Lung (tissue), 12 donors: ENCODE data around the gene PA2G4. TPM values are rescaled to one million over a fixed set of nuclear protein-coding genes. Genes with fewer than 3 reads are reported as not detected.

Experiments
- ATAC-seq: fragments of 200-7000 bp; cut with Tn5 transposase; one replicate; pipeline ENCODE4 v1.9.1; 2020; ENCODE audit warnings: moderate number of reproducible peaks; ENCODE audit not compliant: insufficient read depth, low FRiP score
- DNase-seq, 3 donors: peaks; one replicate each; pipeline ENCODE4 v3.0.0-alpha.2; 2013 to 2017
- H3K27ac ChIP-seq, 2 donors: one replicate each; pipeline ENCODE4 v1.5.1; 2013; ENCODE audit warnings: mild to moderate bottlenecking in 2 of 2, moderate library complexity in 2 of 2, control low read depth in 1 of 2, inconsistent platforms in 1 of 2, low read depth in 1 of 2, low read length in 1 of 2
- H3K27me3 ChIP-seq, 3 donors: one replicate each; pipeline ENCODE4 v1.5.1; 2013; ENCODE audit warnings: low read length in 2 of 3; ENCODE audit not compliant: control insufficient read depth in 3 of 3, insufficient read depth in 3 of 3
- H3K36me3 ChIP-seq, 4 donors: one replicate each; pipeline ENCODE4 v1.5.1; 2013; ENCODE audit warnings: low read length in 4 of 4, mild to moderate bottlenecking in 1 of 4, moderate library complexity in 1 of 4; ENCODE audit not compliant: control insufficient read depth in 4 of 4, insufficient read depth in 4 of 4
- H3K4me1 ChIP-seq, 5 donors: one replicate each; pipeline ENCODE4 v1.5.1; 2013; ENCODE audit warnings: low read length in 5 of 5, mild to moderate bottlenecking in 2 of 5, moderate library complexity in 1 of 5; ENCODE audit not compliant: control insufficient read depth in 5 of 5, insufficient read depth in 5 of 5
- H3K4me3 ChIP-seq: one replicate; pipeline ENCODE4 v1.5.1; 2013; ENCODE audit warnings: mild to moderate bottlenecking, control low read depth, moderate library complexity
- H3K9ac ChIP-seq, 2 donors: one replicate each; pipeline ENCODE4 v1.5.1; 2013; ENCODE audit warnings: low read length in 2 of 2, control low read depth in 1 of 2; ENCODE audit not compliant: insufficient read depth in 1 of 2
- H3K9me3 ChIP-seq, 4 donors: one replicate each; pipeline ENCODE4 v1.5.1; 2013; ENCODE audit warnings: low read length in 3 of 4, mild to moderate bottlenecking in 1 of 4, moderate library complexity in 1 of 4; ENCODE audit not compliant: control insufficient read depth in 4 of 4, insufficient read depth in 3 of 4
- WGBS, 2 donors: extraction: QIAGEN DNeasy Blood & Tissue Kit; methylation state at CpG; one replicate each; pipeline ENCODE4 v1.1.7; 2013; 5-methylcytosine and 5-hydroxymethylcytosine counted together
- polyA plus RNA-seq, 2 donors: library from polyadenylated mRNA; stranded (reverse); fragments of 200-250 nt; gene quantifications; one replicate each; pipeline ENCODE4 v1.2.1, GENCODE V29; 2013
- total RNA-seq, 2 donors: library from RNA; depleted of rRNA in 1 of 2; stranded (reverse); fragments of >200 nt in 1 of 2; gene quantifications; one replicate each; pipeline ENCODE4 v1.2.1, GENCODE V29; 2014 to 2021
- TF ChIP-seq, protein P1 (sequence below): IDR thresholded peaks from 2 replicates; pipeline ENCODE4 v1.5.1; 2012; ENCODE audit warnings: mild to moderate bottlenecking; ENCODE audit errors: control extremely low read depth, extremely low read depth
- donor health status: control.
- donor health status: control.
- donor health status: Bipolar disorder and iron deficiency.
- donor health status: healthy.
- donor health status: DM: yes; HTN: yes; CAD: no.

The PA2G4 gene
- total and polyA plus RNA-seq, 4 donors: 80.2 to 137 (median 89.4) TPM

DNA sequence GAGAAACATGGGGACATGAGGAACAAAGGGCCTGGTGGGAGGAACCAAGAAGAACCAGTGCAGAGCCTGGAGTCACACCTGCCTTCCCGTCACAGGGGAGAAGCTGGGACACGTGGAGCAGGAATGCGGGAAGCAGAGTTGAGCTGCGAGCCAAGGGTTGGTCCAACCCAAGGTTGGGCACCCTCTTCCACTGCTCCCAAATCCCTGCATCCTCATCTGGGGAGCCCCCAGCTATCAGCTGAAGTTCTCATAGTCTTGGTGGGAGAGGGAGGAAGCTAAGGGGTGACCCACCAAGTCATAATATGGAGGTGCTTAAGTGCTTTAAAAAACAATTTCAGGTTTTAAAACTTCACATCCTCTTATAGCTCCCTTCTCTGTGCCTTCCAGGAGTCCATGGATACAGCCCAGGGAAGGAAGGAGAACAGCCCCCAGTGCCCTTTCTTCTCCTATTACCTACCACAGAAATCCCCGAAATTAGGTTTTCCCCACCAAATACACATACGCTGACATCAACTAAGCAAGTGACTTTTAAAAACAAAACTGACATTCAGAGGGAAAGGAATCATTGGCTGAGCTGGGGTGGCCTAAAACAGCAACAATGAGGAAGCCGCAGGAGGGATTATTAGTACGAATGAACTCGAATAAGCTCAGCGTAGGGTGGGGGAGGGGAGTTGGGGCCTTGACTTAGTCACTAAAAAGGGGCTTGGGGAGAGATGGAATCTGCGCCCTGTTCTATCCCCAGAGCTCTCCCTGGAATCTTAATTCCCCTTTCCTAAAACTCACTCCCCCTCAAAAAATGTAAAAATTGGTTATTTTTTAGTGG, 58.3 kb downstream of the PA2G4 start:
- Histone ChIP-seq H3K9me3 (no peaks in the 10 kb centered on the region), H3K36me3 (peaks cover 14 to 67% (median 57%) of the 10 kb centered on the region in 4 donors), H3K9ac (no peak overlapping the region), H3K27ac (peak overlapping the region in 1 of 2 donors; percentile 13), H3K4me3 (no peak overlapping the region), H3K4me1 (peaks cover 0 to 18% (median 15%) of the 10 kb centered on the region in 5 donors), H3K27me3 (no peaks in the 10 kb centered on the region)
- no peak for DNase-seq
- no peak for ATAC-seq
- TF ChIP-seq, protein P1, sequence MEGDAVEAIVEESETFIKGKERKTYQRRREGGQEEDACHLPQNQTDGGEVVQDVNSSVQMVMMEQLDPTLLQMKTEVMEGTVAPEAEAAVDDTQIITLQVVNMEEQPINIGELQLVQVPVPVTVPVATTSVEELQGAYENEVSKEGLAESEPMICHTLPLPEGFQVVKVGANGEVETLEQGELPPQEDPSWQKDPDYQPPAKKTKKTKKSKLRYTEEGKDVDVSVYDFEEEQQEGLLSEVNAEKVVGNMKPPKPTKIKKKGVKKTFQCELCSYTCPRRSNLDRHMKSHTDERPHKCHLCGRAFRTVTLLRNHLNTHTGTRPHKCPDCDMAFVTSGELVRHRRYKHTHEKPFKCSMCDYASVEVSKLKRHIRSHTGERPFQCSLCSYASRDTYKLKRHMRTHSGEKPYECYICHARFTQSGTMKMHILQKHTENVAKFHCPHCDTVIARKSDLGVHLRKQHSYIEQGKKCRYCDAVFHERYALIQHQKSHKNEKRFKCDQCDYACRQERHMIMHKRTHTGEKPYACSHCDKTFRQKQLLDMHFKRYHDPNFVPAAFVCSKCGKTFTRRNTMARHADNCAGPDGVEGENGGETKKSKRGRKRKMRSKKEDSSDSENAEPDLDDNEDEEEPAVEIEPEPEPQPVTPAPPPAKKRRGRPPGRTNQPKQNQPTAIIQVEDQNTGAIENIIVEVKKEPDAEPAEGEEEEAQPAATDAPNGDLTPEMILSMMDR: no peak
- WGBS, 2 donors: 68 to 73% methylated on average over 11 of the region's 11 CpGs

Other genes starting within 250 kb of the PA2G4 start
- 10 to 100 TPM; 32.0 to 32.3 TPM for gene PYM1, start 176.7 kb upstream of the PA2G4 start, total RNA-seq
- gene PYM1, start 176.7 kb upstream of the PA2G4 start, polyA plus RNA-seq: 10 to 100 TPM; 37.7 to 44.9 TPM
- gene DGKA, start 173.4 kb upstream of the PA2G4 start, total RNA-seq: 10 to 100 TPM; 33.7 to 41.1 TPM
- 10 to 100 TPM; 19.3 to 28.0 TPM for gene DGKA, start 173.4 kb upstream of the PA2G4 start, polyA plus RNA-seq
- 1 to 10 TPM in 1 of 2 donors, under 1 TPM in 1; 0.43 to 1.7 TPM for gene PMEL, start 138.5 kb upstream of the PA2G4 start, total RNA-seq
- gene PMEL, start 138.5 kb upstream of the PA2G4 start, polyA plus RNA-seq: 1 to 10 TPM; 1.0 to 1.1 TPM
- 10 to 100 TPM; 27.4 to 28.0 TPM for gene CDK2, start 137.7 kb upstream of the PA2G4 start, total RNA-seq
- 10 to 100 TPM; 13.0 to 25.5 TPM for gene CDK2, start 137.7 kb upstream of the PA2G4 start, polyA plus RNA-seq
- gene RAB5B, start 130.5 kb upstream of the PA2G4 start, total RNA-seq: 100 to 1,000 TPM; 113 to 118 TPM
- 10 to 100 TPM; 64.5 to 70.0 TPM for gene RAB5B, start 130.5 kb upstream of the PA2G4 start, polyA plus RNA-seq
- 10 to 100 TPM; 17.7 to 26.2 TPM for gene SUOX, start 107.3 kb upstream of the PA2G4 start, total RNA-seq
- 10 to 100 TPM; 15.1 to 17.1 TPM for gene SUOX, start 107.3 kb upstream of the PA2G4 start, polyA plus RNA-seq
- 10 to 100 TPM in 1 of 2 donors, 1 to 10 TPM in 1; 7.0 to 10.7 TPM for gene IKZF4, start 83.5 kb upstream of the PA2G4 start, total RNA-seq
- 1 to 10 TPM; 3.3 to 3.5 TPM for gene IKZF4, start 83.5 kb upstream of the PA2G4 start, polyA plus RNA-seq
- gene RPS26, start 62.6 kb upstream of the PA2G4 start, total RNA-seq: 10 to 100 TPM; 53.1 to 94.2 TPM
- 1,000 to 10,000 TPM; 1,088 to 1,477 TPM for gene RPS26, start 62.6 kb upstream of the PA2G4 start, polyA plus RNA-seq
- gene ERBB3, start 24.4 kb upstream of the PA2G4 start, total RNA-seq: 100 to 1,000 TPM in 1 of 2 donors, 10 to 100 TPM in 1; 67.9 to 191 TPM
- 10 to 100 TPM; 31.4 to 52.3 TPM for gene ERBB3, start 24.4 kb upstream of the PA2G4 start, polyA plus RNA-seq
- gene RPL41, start 12.1 kb downstream of the PA2G4 start, total RNA-seq: 1,000 to 10,000 TPM; 1,569 to 3,132 TPM
- gene RPL41, start 12.1 kb downstream of the PA2G4 start, polyA plus RNA-seq: 1,000 to 10,000 TPM; 4,690 to 5,737 TPM
- 1 to 10 TPM; 2.5 to 7.9 TPM for gene ZC3H10, start 13.7 kb downstream of the PA2G4 start, total RNA-seq
- 1 to 10 TPM; 3.1 to 3.5 TPM for gene ZC3H10, start 13.7 kb downstream of the PA2G4 start, polyA plus RNA-seq
- gene ESYT1, start 23.7 kb downstream of the PA2G4 start, total RNA-seq: 100 to 1,000 TPM in 1 of 2 donors, 10 to 100 TPM in 1; 57.4 to 131 TPM
- gene ESYT1, start 23.7 kb downstream of the PA2G4 start, polyA plus RNA-seq: 10 to 100 TPM; 23.5 to 71.0 TPM
- gene MYL6B, start 48.0 kb downstream of the PA2G4 start, total RNA-seq: 10 to 100 TPM; 39.1 to 46.1 TPM
- gene MYL6B, start 48.0 kb downstream of the PA2G4 start, polyA plus RNA-seq: 10 to 100 TPM; 20.7 to 40.3 TPM
- 1,000 to 10,000 TPM; 1,471 to 1,783 TPM for gene MYL6, start 53.8 kb downstream of the PA2G4 start, total RNA-seq
- gene MYL6, start 53.8 kb downstream of the PA2G4 start, polyA plus RNA-seq: 1,000 to 10,000 TPM; 2,612 to 3,593 TPM
- 10 to 100 TPM; 66.5 to 97.5 TPM for gene SMARCC2, start 84.9 kb downstream of the PA2G4 start, total RNA-seq
- 10 to 100 TPM; 23.9 to 29.0 TPM for gene SMARCC2, start 84.9 kb downstream of the PA2G4 start, polyA plus RNA-seq
- 10 to 100 TPM; 49.5 to 54.6 TPM for gene RNF41, start 117.4 kb downstream of the PA2G4 start, total RNA-seq
- gene RNF41, start 117.4 kb downstream of the PA2G4 start, polyA plus RNA-seq: 10 to 100 TPM; 18.1 to 40.6 TPM
- gene NABP2, start 119.8 kb downstream of the PA2G4 start, total RNA-seq: 10 to 100 TPM; 11.3 to 31.4 TPM
- gene NABP2, start 119.8 kb downstream of the PA2G4 start, polyA plus RNA-seq: 10 to 100 TPM; 22.1 to 23.8 TPM
- 1 to 10 TPM in 1 of 2 donors, under 1 TPM in 1; 0.71 to 1.1 TPM for gene SLC39A5, start 125.5 kb downstream of the PA2G4 start, total RNA-seq
- under 1 TPM; 0.13 to 0.20 TPM for gene SLC39A5, start 125.5 kb downstream of the PA2G4 start, polyA plus RNA-seq
- 10 to 100 TPM; 25.9 to 38.1 TPM for gene ANKRD52, start 153.8 kb downstream of the PA2G4 start, total RNA-seq
- 1 to 10 TPM; 9.2 to 9.9 TPM for gene ANKRD52, start 153.8 kb downstream of the PA2G4 start, polyA plus RNA-seq
- 10 to 100 TPM in 1 of 2 donors, 1 to 10 TPM in 1; 8.3 to 16.5 TPM for gene COQ10A, start 162.4 kb downstream of the PA2G4 start, total RNA-seq
- gene COQ10A, start 162.4 kb downstream of the PA2G4 start, polyA plus RNA-seq: 10 to 100 TPM in 1 of 2 donors, 1 to 10 TPM in 1; 5.8 to 18.1 TPM
- gene CS, start 195.8 kb downstream of the PA2G4 start, total RNA-seq: 100 to 1,000 TPM; 101 to 204 TPM
- 10 to 100 TPM; 43.1 to 87.9 TPM for gene CS, start 195.8 kb downstream of the PA2G4 start, polyA plus RNA-seq
- 100 to 1,000 TPM in 1 of 2 donors, 10 to 100 TPM in 1; 38.8 to 125 TPM for gene CNPY2, start 211.4 kb downstream of the PA2G4 start, total RNA-seq
- 100 to 1,000 TPM; 128 to 153 TPM for gene CNPY2, start 211.4 kb downstream of the PA2G4 start, polyA plus RNA-seq
- gene PAN2, start 229.4 kb downstream of the PA2G4 start, total RNA-seq: 10 to 100 TPM; 61.4 to 68.2 TPM
- gene PAN2, start 229.4 kb downstream of the PA2G4 start, polyA plus RNA-seq: 10 to 100 TPM; 22.4 to 43.0 TPM
- under 1 TPM; 0.34 to 0.77 TPM for gene IL23A, start 234.3 kb downstream of the PA2G4 start, total RNA-seq
- gene IL23A, start 234.3 kb downstream of the PA2G4 start, polyA plus RNA-seq: 1 to 10 TPM in 1 of 2 donors, under 1 TPM in 1; 0.43 to 4.0 TPM